ENCODE measurements around the gene RSRP1. TPM values are rescaled to one million over a fixed set of nuclear protein-coding genes. Genes with fewer than 3 reads are reported as not detected.

RSRP1 gene
- total and polyA plus RNA-seq, 2 of the 4 experiments (the other 2 are of a cell fraction) = 71.0 TPM

DNA sequence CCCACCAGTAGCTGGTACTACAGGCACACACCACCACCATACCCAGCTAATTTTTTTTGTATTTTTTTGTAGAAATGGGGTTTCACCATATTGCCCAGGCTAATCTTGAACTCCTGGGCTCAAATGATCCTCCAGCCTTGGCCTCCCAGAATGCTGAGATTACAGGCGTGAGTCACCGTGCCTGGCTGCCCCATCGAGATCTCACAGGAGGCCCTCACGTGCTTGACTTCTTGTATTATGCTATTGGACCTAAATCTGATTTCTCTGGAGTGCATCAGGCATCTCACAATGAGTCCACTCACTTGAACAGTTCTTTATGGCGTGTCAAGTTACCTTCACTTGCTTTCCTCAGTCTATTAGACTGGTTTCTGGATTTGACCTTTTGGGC is 9.3 kb upstream of the RSRP1 start:
- TF ChIP-seq RAD21 (IDR thresholded peaks at IDR 0.05; ENCODE audit: low read length) (no peak), CEBPB (IDR thresholded peaks at IDR 0.05; ENCODE audit: low read depth, low read length) (no peak), CHD1 (IDR thresholded peaks at IDR 0.05; ENCODE audit: low read depth, low read length) (no peak), FOS (IDR thresholded peaks at IDR 0.05; ENCODE audit: low read depth, low read length) (no peak), RCOR1 (IDR thresholded peaks at IDR 0.05; ENCODE audit: insufficient replicate concordance, low read length) (no peak), MAZ (IDR thresholded peaks at IDR 0.05; ENCODE audit: borderline replicate concordance, low read depth, low read length) (no peak), SMC3 (IDR thresholded peaks at IDR 0.05; ENCODE audit: low read depth, low read length) (no peak), MXI1 (IDR thresholded peaks at IDR 0.05; ENCODE audit: borderline replicate concordance, low read depth, low read length) (no peak), RFX5 (IDR thresholded peaks at IDR 0.05; ENCODE audit: low read depth, low read length) (no peak), MAFK (IDR thresholded peaks at IDR 0.05; ENCODE audit: low read depth, low read length) (no peak), BHLHE40 (IDR thresholded peaks at IDR 0.05; ENCODE audit: low read depth, low read length) (no peak), POLR2A (IDR thresholded peaks at IDR 0.05; ENCODE audit: low read depth, low read length) (no peak), NFE2L2 (IDR thresholded peaks at IDR 0.05; ENCODE audit: low read depth, low read length) (no peak)
- TF ChIP-seq, protein P1, sequence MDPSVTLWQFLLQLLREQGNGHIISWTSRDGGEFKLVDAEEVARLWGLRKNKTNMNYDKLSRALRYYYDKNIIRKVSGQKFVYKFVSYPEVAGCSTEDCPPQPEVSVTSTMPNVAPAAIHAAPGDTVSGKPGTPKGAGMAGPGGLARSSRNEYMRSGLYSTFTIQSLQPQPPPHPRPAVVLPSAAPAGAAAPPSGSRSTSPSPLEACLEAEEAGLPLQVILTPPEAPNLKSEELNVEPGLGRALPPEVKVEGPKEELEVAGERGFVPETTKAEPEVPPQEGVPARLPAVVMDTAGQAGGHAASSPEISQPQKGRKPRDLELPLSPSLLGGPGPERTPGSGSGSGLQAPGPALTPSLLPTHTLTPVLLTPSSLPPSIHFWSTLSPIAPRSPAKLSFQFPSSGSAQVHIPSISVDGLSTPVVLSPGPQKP (IDR thresholded peaks at IDR 0.05; ENCODE audit: borderline replicate concordance, low read depth, low read length) = no peak
- TF ChIP-seq, protein P2, sequence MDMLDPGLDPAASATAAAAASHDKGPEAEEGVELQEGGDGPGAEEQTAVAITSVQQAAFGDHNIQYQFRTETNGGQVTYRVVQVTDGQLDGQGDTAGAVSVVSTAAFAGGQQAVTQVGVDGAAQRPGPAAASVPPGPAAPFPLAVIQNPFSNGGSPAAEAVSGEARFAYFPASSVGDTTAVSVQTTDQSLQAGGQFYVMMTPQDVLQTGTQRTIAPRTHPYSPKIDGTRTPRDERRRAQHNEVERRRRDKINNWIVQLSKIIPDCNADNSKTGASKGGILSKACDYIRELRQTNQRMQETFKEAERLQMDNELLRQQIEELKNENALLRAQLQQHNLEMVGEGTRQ (IDR thresholded peaks at IDR 0.05; ENCODE audit: low read depth, low read length) = no peak
- TF ChIP-seq, protein P3, sequence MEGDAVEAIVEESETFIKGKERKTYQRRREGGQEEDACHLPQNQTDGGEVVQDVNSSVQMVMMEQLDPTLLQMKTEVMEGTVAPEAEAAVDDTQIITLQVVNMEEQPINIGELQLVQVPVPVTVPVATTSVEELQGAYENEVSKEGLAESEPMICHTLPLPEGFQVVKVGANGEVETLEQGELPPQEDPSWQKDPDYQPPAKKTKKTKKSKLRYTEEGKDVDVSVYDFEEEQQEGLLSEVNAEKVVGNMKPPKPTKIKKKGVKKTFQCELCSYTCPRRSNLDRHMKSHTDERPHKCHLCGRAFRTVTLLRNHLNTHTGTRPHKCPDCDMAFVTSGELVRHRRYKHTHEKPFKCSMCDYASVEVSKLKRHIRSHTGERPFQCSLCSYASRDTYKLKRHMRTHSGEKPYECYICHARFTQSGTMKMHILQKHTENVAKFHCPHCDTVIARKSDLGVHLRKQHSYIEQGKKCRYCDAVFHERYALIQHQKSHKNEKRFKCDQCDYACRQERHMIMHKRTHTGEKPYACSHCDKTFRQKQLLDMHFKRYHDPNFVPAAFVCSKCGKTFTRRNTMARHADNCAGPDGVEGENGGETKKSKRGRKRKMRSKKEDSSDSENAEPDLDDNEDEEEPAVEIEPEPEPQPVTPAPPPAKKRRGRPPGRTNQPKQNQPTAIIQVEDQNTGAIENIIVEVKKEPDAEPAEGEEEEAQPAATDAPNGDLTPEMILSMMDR (conservative IDR thresholded peaks at IDR 0.05; ENCODE audit: low read depth, low read length) = no peak
- H4K5ac ChIP-seq (ENCODE audit: low read depth, low read length) = no peak overlapping the region
- peak overlapping the region; percentile 85; the same call in 2 of the 3 replicates for H2BK15ac ChIP-seq (ENCODE audit: low read depth, low read length)
- H3K14ac ChIP-seq (replicated peaks; ENCODE audit: low read depth, low read length) = peak overlapping the region; percentile 57; the same call in 1 of the 2 replicates
- H3K4ac ChIP-seq (ENCODE audit: low read depth, low read length) = peak overlapping the region; percentile 41; the same call in 1 of the 2 replicates
- peaks cover 20% of the 10 kb centered on the region for H3K9me1 ChIP-seq (ENCODE audit: insufficient read depth, low read length)
- no peak overlapping the region for H2AFZ ChIP-seq (replicated peaks; ENCODE audit: low read length, poor library complexity)
- in situ Hi-C loops (cut with MboI; ENCODE audit: low sequenced_read_pairs) = no loop called here
- ChIA-PET POLR2A (ENCODE audit: unreplicated experiment) (no interaction called here), CTCF (no interaction called here)
- H3K79me1 ChIP-seq (ENCODE audit: low read depth in 1 of 2, low read length in 2 of 2) = peaks cover 21 to 54% of the 10 kb centered on the region in 2 experiments
- H3K18ac ChIP-seq (ENCODE audit: low read depth, low read length) = peak overlapping the region; percentile 3; the same call in 1 of the 2 replicates
- no peak overlapping the region for H3K4me3 ChIP-seq (ENCODE audit: insufficient read depth, low read depth, low read length)
- H3K56ac ChIP-seq (ENCODE audit: extremely low read depth, insufficient read depth, low read length) = peak overlapping the region; percentile 14; the same call in 1 of the 2 replicates
- peaks cover 6% of the 10 kb centered on the region for H3K4me1 ChIP-seq (ENCODE audit: control insufficient read depth, insufficient read depth, low read length)
- H4K20me1 ChIP-seq (ENCODE audit: insufficient read depth, low read length) = no peaks in the 10 kb centered on the region
- 0 out of 4 replicates have a peak overlapping the region, but pooled peaks of 1 of the 2 experiments have one; percentile 55 for H4K8ac ChIP-seq (ENCODE audit: low read depth in 2 of 2, low read length in 2 of 2)
- no TSS peak for BruUV-seq (replicated peaks)
- dilution Hi-C loops (cut with HindIII; ENCODE audit: low sequenced_read_pairs, unreplicated experiment) = no loop called here
- peak overlapping the region; percentile 91 for H2AK5ac ChIP-seq (ENCODE audit: low read depth, low read length)
- 100% methylated on average over 4 of the region's 5 CpGs; no CpG with 5 or more reads in 1 of the 2 experiments for WGBS, 2 experiments (ENCODE audit: extremely low coverage in 2 of 2, insufficient read length in 1 of 2)
- no peak overlapping the region for H2AK9ac ChIP-seq (replicated peaks; ENCODE audit: low read depth, low read length, poor library complexity)
- H3K27ac ChIP-seq (ENCODE audit: insufficient read depth, low read length) = no peak overlapping the region
- H2BK120ac ChIP-seq (ENCODE audit: low read depth, low read length) = peak overlapping the region; percentile 54
- intact Hi-C loops (cut with micrococcal nuclease) = no loop called here
- H2BK5ac ChIP-seq (ENCODE audit: low read depth, low read length, poor library complexity, severe bottlenecking) = peak overlapping the region; percentile 76
- DNase-seq (no peak), ATAC-seq (ENCODE audit: low read depth) (no peak)
- H4K91ac ChIP-seq (ENCODE audit: insufficient read depth, low read depth, low read length) = 0 out of 2 replicates have a peak overlapping the region, but pooled peaks have one; percentile 5
- H3K9ac ChIP-seq (ENCODE audit: low read depth, low read length) = no peak overlapping the region
- no peaks in the 10 kb centered on the region for H3K27me3 ChIP-seq (ENCODE audit: control insufficient read depth, insufficient read depth, low read length)
- no peaks in the 10 kb centered on the region for H3K36me3 ChIP-seq (ENCODE audit: control insufficient read depth, insufficient read depth, low read length)
- H3K9me3 ChIP-seq (ENCODE audit: control insufficient read depth, insufficient read depth, low read length) = no peaks in the 10 kb centered on the region
- no peak overlapping the region for H3K23ac ChIP-seq (ENCODE audit: low read depth, low read length)
- peak overlapping the region; percentile 49 for H2BK20ac ChIP-seq (ENCODE audit: low read depth, low read length)
- H3K4me2 ChIP-seq (ENCODE audit: low read depth, low read length) = no peak overlapping the region
